Stimulated activated effector memory CD8-positive, alpha-beta T cell treated with anti-CD3 and anti-CD28 coated beads, Interleukin-12 subunit alpha, Interleukin-12 subunit beta, amount 100 ng/mL, for 72 hours (primary cell): ENCODE data around the gene SLC25A23.

ENCODE experiments used
- ATAC-seq: fragments of 150-1000 bp; cut with Tn5 transposase; 2 replicates; pipeline ENCODE4 v1.10.0; 2021
- DNase-seq, 2 donors: peaks; one replicate each; pipeline ENCODE4 v3.0.0; 2021 to 2022; ENCODE audit warnings: low spot score in 2 of 2
- H3K27ac Mint-ChIP-seq: one replicate; pipeline ENCODE4 v1.8.0; 2022; ENCODE audit warnings: mild to moderate bottlenecking, mixed read lengths
- H3K36me3 Mint-ChIP-seq: one replicate; pipeline ENCODE4 v1.8.0; 2022; ENCODE audit warnings: mild to moderate bottlenecking, mixed read lengths
- H3K4me1 Mint-ChIP-seq: one replicate; pipeline ENCODE4 v1.8.0; 2022; ENCODE audit warnings: mixed read lengths
- H3K4me3 Mint-ChIP-seq: one replicate; pipeline ENCODE4 v1.8.0; 2022; ENCODE audit warnings: mild to moderate bottlenecking, mixed read lengths
- H3K9me3 Mint-ChIP-seq: one replicate; pipeline ENCODE4 v1.8.0; 2022; ENCODE audit warnings: mixed read lengths

SLC25A23 gene

GRCh38 chr19:6425732-6426620, 33.6 kb downstream of the SLC25A23 start:
- peaks cover 44% of the 10 kb centered on the region for H3K36me3 Mint-ChIP-seq
- no peak for DNase-seq
- H3K4me3 Mint-ChIP-seq: peak overlapping the region; percentile 88
- peaks cover 47% of the 10 kb centered on the region for H3K4me1 Mint-ChIP-seq
- no peak for ATAC-seq
- no peaks in the 10 kb centered on the region for H3K9me3 Mint-ChIP-seq
- peak overlapping the region; percentile 60 for H3K27ac Mint-ChIP-seq

- Mint-ChIP-seq H3K27ac (peak overlapping the region; percentile 60), H3K36me3 (peaks cover 53% of the 10 kb centered on the region), H3K4me1 (peaks cover 52% of the 10 kb centered on the region), H3K4me3 (peak overlapping the region; percentile 88), H3K9me3 (no peaks in the 10 kb centered on the region)
- peak; percentile 93 for ATAC-seq
- DNase-seq: peak; percentile 94 to 99
These were observed 34.5 kb downstream of the SLC25A23 start for GRCh38 chr19:6424939-6425731.

GRCh38 chr19:6424195-6424938, 35.2 kb downstream of the SLC25A23 start, which contains the start of gene KHSRP:
Gene KHSRP, minus strand, starts transcription at chr19:6424811. Its CDS starts 110 bp downstream, at chr19:6424701.
- DNase-seq: no peak
- Mint-ChIP-seq H3K4me3 (peak within 1 kb of the TSS; percentile 88), H3K9me3 (no peaks in the 10 kb centered on the region), H3K27ac (peak within 1 kb of the TSS; percentile 86), H3K4me1 (peaks cover 46% of the 10 kb centered on the region), H3K36me3 (peaks cover 60% of the 10 kb centered on the region)
- no peak for ATAC-seq

- Mint-ChIP-seq H3K9me3 (no peaks in the 10 kb centered on the region), H3K27ac (peak overlapping the region; percentile 86), H3K4me3 (peak overlapping the region; percentile 88), H3K4me1 (peaks cover 45% of the 10 kb centered on the region), H3K36me3 (peaks cover 68% of the 10 kb centered on the region)
- DNase-seq (peak; percentile 17 to 72), ATAC-seq (no peak)
These were observed 35.9 kb downstream of the SLC25A23 start for GRCh38 chr19:6423499-6424194.

GRCh38 chr19:6421075-6422014, 38.2 kb downstream of the SLC25A23 start:
- ATAC-seq: no peak
- Mint-ChIP-seq H3K36me3 (peaks cover 91% of the 10 kb centered on the region), H3K27ac (peak overlapping the region; percentile 75)

GRCh38 chr19:6418562-6418932, 41.0 kb downstream of the SLC25A23 start:
- Mint-ChIP-seq H3K9me3 (no peaks in the 10 kb centered on the region), H3K36me3 (peaks cover 100% of the 10 kb centered on the region), H3K27ac (peak overlapping the region; percentile 56), H3K4me3 (no peak overlapping the region), H3K4me1 (peaks cover 28% of the 10 kb centered on the region)
- ATAC-seq (no peak), DNase-seq (no peak)

More at GRCh38 chr19:6421075-6422014, 38.2 kb downstream of the SLC25A23 start:
- Mint-ChIP-seq H3K4me1 (peaks cover 45% of the 10 kb centered on the region), H3K9me3 (no peaks in the 10 kb centered on the region), H3K4me3 (no peak overlapping the region)
- no peak for DNase-seq

GRCh38 chr19:6417713-6418561, 41.7 kb downstream of the SLC25A23 start:
- peaks cover 100% of the 10 kb centered on the region for H3K36me3 Mint-ChIP-seq
- H3K4me3 Mint-ChIP-seq: no peak overlapping the region
- peaks cover 22% of the 10 kb centered on the region for H3K4me1 Mint-ChIP-seq
- H3K9me3 Mint-ChIP-seq: no peaks in the 10 kb centered on the region
- no peak overlapping the region for H3K27ac Mint-ChIP-seq
- DNase-seq (no peak), ATAC-seq (no peak)

GRCh38 chr19:6416658-6417405, 42.8 kb downstream of the SLC25A23 start:
- no peaks in the 10 kb centered on the region for H3K9me3 Mint-ChIP-seq
- H3K4me1 Mint-ChIP-seq: peaks cover 11% of the 10 kb centered on the region
- H3K27ac Mint-ChIP-seq: peak overlapping the region; percentile 40
- H3K36me3 Mint-ChIP-seq: peaks cover 99% of the 10 kb centered on the region
- H3K4me3 Mint-ChIP-seq: no peak overlapping the region
- ATAC-seq (no peak), DNase-seq (no peak)

- Mint-ChIP-seq H3K4me1 (peaks cover 2% of the 10 kb centered on the region), H3K4me3 (no peak overlapping the region), H3K27ac (no peak overlapping the region), H3K9me3 (no peaks in the 10 kb centered on the region), H3K36me3 (peaks cover 87% of the 10 kb centered on the region)
- no peak for ATAC-seq
- DNase-seq: no peak
These were observed 43.9 kb downstream of the SLC25A23 start for GRCh38 chr19:6415591-6416190.

GRCh38 chr19:6414793-6415590, 44.6 kb downstream of the SLC25A23 start:
- peaks cover 80% of the 10 kb centered on the region for H3K36me3 Mint-ChIP-seq

GRCh38 chr19:6413721-6414643, 45.6 kb downstream of the SLC25A23 start:
- Mint-ChIP-seq H3K4me3 (no peak overlapping the region), H3K9me3 (no peaks in the 10 kb centered on the region), H3K27ac (no peak overlapping the region), H3K36me3 (peaks cover 70% of the 10 kb centered on the region), H3K4me1 (no peaks in the 10 kb centered on the region)
- no peak for DNase-seq
- ATAC-seq: no peak

More at GRCh38 chr19:6414793-6415590, 44.6 kb downstream of the SLC25A23 start:
- no peak overlapping the region for H3K27ac Mint-ChIP-seq
- H3K9me3 Mint-ChIP-seq: no peaks in the 10 kb centered on the region
- H3K4me1 Mint-ChIP-seq: no peaks in the 10 kb centered on the region
- no peak for ATAC-seq
- no peak for DNase-seq
- H3K4me3 Mint-ChIP-seq: no peak overlapping the region
